HG03103 (cell line): ENCODE data around the gene MTMR12.
"Not testable (repeated sequence)": the region's sequence is repeated elsewhere in the genome, so short reads cannot be mapped to it uniquely, and the experiment has no call there.

Experiments
- ATAC-seq: cut with Tn5 transposase; IDR thresholded peaks from one replicate; pipeline ENCODE4 v1.9.1; 2021; ENCODE audit warnings: low read depth; ENCODE audit not compliant: unreplicated experiment

MTMR12 gene

DNA sequence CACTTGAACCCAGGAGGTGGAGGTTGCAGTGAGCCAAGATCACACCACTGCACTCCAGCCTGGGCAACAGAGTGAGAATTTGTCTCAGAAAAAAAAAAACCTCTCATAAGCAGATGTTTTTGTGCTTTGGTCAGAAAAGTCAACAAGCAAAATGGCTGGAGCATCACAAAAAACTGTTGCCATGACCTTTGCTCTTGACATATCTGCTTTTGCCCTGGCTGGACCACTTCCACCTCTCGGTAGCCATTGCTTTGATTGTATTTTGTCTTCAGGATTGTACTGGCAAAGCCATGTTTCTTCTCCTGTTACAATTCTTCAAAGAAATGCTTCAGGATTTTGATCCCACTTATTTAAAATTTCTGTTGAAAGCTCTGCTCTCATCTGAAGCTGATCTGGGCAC is 67.0 kb downstream of the MTMR12 start:
- ATAC-seq, result no peak

DNA sequence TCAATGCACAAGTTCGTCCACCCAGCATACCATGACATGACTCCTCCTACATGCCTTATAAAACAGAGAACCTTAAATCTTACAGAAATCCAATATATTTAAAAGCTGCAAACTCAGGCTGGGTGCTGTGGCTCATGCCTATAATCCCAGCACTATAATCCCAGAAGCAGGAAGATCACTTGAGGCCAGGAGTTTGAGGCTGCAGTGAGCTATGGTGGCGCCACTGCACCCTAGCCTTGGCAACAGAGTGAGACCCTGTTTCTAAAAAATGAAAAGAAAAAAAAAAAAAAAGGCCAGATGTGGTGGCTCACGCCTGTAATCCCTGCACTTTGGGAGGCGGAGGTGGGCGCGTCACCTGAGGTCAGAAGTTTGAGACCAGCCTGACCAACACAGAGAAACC is 68.7 kb downstream of the MTMR12 start:
- no peak for ATAC-seq

DNA sequence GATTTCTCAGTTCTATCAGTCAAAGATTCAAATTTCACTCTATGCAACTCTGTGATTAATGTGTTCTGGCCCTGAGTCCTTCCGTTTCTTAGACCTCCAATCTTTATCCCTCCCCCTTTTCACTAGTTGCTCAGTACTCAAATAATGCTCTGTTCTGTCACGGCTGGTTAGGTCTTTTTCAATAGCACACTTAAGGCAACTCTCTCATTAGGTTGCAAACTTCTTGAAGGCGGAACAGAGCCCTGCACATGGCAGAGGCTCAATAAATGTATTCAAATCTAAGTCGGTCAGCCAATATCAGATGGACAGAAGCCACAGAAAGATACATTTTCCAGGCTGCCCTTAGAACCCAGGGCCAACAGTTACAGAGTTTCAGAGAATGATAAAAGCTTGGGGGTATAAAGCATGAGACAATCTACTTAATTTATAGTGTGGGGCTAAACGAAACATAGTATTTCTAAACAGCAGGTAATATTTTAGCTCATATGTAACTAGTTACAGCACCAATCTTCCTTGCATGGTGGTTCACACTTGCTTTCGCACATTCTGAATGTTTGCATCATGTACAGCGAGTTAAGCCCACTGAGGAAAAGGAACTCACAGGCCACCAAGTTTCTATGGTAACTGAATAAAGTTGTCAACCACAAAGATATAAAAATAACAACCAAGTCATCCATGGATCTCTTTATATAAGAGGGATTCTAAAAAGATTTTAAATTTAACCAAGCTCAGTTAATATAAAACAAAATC is 71.5 kb downstream of the MTMR12 start:
- ATAC-seq, result no peak

DNA sequence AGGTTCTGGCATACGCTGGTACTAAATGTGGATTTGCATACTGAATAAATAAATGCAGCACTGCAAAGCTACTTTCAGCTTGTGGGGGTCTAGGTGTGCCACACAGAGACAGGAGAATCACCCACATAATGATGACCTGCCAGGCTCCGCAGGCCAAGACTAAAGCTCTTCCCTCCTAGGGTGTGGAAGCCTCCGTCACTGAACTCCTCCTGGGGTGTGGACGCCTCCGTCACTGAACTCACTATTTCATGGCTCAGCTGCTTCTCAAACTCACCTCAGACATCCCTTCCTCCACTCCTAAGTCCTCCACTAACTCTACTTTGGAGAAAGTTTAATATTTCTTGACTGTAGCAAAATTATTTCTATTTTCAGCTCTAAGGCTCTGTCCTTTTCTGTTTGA is 73.4 kb downstream of the MTMR12 start:
- ATAC-seq, result no peak

DNA sequence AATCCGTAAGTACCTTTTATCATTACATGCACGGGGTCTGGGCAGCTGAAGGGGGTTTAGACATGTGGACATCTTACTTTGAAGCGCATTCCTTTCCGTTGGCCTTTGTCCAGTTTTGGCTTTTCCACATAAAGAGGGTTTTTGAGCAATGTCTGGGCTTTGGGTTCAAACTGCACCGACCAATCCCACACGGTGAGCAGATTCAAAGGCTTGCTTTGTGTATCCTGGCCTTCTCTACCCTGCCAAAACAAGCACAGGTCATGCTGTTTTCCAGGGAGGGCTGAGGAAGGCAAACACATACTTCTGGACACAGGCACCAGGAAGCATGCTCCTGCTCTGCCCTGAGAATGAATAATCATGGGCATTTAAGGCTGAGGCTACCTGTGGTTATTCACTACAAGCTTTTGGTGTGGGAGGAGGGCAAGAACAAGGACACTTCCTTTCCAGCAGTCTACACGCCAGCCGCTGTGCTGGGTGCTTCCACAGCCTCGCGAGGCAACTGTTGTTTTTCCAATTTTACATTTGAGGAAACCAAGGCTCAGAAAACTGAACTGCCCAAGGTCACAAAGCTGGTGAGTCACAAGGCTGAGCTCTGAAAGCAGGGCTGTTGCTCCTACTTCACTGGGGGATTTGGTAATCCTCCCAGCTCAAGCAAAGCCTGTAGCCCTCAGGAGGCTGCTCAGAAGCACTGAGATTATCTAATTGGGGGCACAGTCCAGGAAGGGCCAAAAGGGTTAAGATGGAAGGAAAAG is 78.9 kb downstream of the MTMR12 start:
- ATAC-seq, result no peak

DNA sequence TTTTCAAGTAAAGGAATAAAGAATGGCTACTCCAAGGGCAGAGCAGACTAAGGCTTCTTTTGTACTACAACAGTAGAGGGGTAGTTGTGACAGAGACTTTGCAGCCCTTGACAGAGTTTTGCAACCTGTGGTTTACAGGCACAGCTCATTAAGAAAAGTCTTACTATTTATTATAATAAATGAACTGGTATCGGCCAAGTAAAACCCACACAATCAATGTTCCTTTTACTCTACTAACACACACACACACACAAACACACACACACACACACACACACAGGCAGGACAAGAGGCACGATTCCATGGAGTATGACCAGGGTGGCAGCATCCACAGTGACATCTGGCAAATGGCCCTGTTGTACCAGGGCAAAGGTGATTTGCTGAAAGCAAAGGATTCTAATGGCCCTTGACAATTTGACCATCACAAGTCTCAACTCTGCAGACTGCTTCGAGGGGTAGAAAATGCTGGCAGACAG is 79.5 kb downstream of the MTMR12 start:
- no peak for ATAC-seq

DNA sequence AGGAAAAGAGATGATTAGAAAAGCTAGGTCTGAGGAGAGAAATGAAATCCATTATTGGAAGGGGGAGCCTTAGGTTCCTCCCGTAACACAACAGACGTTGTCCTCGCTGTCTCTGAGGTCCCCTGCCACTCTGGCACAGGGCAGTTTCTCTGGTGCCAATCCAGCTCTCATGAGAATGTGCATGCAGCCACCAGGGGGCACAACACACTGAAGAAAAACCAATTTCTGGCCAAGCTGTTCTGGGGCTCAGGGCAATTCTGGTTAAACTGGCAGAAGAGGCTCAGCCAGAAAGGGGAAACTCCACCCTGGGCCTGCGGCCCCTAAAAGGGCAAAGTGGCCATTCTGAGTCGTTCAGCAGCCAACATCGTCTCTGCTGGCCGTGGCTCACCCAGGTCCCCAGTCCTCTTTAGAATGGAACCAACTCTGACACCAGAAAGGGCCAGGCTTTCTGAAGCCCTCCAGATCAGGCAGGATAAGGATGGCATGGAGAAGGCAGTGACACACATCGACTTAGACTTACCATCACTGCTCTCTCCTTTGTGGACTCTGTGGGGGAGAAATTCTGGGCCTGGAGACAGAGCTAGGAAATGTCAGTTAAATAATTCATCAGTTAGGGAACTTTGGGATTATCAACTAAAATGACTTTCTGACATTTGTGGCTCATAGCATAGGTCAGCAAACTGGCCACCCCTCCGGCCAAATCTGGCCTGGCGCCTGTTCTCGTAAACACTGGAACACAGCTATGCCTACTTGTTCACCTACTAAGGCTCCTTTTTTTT is 80.1 kb downstream of the MTMR12 start:
- no peak for ATAC-seq

DNA sequence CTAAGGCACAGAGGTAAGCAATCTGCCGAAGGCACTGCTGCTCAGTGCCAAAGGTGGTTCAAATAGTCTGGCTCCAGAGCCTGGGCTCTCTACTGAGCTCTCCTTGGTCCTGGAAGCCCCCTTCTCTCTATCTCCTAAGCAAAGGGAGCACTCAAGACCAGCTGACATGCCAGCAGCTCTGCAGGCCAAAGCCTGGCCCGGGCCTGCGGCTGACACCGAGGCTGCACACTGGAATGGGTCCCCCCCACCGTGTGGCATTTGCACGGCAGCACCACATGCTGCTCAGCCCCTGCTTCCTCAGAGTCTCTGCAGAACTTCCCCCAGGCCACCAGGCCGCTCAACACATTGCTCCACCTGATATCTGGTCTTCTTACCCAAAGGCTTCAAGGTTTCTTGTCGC is 80.8 kb downstream of the MTMR12 start:
- no peak for ATAC-seq

DNA sequence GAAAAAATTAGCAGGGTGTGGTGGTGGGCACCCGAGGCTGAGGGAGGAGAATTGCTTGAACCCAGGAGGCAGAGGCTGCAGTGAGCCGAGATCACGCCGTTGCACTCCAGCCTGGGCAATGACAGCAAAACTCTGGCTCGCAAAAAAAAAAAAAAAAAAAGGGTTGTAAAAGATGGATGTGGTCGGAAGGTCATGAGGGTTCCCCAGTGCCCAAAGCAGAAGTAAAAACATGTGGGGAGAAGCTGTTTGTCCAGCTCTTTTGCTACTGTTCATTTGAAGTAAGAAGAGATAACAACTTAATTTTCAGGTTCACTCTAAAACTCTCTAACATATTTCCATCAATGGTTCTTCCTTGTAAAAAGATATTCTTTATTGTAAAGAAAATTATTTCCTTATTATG is 81.5 kb downstream of the MTMR12 start:
- no peak for ATAC-seq

DNA sequence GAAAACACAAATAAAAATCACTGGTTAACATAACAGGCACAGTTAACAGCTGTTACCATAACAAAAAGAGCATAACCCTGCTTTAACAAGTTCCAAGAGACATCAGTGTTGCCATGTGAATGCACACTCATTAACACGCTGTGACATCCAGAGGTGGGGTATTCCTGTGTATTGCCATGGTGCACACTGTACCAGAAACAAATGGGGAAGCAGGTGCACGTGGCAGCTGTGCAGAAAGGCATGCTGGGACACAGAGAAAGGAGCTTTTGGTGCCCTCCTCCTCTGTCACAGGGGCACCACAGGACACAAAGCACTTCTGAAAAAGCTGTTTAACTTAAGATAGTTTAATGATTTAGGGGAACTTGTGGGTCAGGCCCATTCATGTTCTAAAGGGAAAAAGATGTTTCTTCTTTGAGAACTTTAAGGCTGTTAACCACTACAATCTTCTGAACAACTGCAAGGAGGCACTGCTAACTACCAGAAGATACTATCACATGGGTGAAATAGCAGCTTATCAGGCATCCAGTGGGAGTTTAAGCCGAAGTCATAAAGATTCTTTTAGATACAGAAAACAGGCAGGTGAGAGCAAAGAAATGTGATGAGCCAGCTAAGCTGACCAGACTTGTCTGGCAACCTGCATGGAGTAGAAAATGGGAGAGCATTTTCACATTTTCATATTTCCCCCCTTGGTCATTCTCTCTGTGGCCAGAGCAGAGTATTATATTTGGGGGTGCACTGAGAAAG is 82.2 kb downstream of the MTMR12 start:
- ATAC-seq, result no peak

DNA sequence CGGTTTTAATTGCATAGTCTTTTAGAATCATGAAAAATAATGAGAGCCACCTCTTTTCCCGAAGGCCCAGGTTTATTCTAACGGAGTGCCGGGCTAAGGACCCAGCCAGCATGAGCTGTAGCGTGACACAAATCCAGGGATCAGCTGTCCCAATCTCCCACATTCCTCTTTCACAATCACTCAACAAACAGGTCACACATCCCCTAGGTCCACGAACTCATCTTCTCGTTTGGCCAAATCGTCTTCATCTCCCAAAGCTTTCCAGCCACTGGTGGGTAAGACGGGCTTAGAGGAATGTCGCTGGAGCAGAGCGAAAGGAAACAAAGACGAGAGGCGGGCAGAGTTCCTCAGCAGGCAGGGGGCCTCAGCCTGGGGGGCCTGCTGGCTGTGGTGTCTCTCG is 83.2 kb downstream of the MTMR12 start:
- no peak for ATAC-seq

DNA sequence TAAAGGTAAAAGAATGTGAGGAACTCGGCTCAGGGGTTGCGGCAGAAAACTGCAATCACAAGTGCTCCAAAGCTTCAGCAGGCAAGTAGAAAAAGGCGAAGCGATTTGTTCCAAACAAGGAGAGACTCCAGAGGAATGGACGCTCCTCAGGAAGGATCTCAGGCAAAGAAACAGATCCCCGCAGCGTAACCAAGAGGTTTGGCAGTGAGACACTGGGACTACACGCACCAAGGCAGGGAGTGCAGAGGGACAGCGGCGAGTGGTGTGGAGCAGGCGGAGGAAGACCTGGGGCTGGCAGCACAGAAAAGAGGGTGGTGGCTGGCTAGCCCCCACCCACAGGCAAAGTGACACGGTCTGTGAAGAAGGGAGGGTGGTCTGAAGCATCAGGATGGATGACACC is 83.9 kb downstream of the MTMR12 start:
- no peak for ATAC-seq

DNA sequence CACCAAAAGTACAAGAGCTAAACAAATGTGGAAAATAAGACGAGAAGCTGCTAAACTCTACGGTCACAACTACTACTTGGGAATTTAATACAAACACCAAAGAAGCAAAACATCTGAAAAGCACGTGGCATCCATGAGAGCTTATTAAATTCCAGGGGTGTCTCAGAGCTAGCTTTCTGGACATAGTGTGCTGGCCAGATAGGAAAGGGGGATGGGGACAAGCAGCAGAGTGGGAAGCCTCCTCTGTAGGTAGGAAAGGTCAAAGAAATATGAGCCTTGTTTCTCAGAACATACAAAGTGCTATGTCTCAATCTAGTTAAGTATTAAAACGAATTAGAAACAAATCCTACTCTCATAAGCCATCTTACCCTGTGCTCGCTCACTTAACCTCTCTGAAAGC is 87.3 kb downstream of the MTMR12 start:
- no peak for ATAC-seq

DNA sequence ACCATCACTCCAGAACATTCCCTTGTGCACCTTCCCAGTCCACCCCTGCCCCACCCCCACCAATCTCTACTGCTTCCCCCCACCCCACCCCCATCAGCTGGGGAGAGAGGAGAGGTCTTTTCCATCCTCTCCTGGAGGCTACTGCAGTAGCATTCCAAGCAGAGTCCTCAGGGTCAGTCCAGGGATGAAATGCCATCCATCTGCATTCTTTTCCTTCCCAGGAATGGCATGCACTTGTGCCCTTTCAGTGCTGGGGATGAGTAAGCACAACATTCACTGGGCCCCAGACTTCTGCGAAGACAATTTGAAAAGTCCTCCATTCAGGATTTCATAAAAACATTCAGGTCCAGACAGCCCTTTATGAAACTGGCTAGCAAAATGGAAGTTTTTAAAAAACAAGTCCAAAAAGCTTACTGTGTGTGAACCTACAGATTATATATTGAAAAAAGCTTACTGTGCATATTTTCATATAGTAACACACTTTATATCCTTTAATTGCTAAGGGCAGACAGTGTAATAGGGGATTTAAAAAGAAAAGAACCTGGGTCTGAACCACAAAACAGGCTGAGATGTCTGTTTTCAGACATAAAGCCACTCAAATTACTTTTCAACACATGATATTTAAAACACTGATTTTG is 88.6 kb downstream of the MTMR12 start:
- no peak for ATAC-seq

DNA sequence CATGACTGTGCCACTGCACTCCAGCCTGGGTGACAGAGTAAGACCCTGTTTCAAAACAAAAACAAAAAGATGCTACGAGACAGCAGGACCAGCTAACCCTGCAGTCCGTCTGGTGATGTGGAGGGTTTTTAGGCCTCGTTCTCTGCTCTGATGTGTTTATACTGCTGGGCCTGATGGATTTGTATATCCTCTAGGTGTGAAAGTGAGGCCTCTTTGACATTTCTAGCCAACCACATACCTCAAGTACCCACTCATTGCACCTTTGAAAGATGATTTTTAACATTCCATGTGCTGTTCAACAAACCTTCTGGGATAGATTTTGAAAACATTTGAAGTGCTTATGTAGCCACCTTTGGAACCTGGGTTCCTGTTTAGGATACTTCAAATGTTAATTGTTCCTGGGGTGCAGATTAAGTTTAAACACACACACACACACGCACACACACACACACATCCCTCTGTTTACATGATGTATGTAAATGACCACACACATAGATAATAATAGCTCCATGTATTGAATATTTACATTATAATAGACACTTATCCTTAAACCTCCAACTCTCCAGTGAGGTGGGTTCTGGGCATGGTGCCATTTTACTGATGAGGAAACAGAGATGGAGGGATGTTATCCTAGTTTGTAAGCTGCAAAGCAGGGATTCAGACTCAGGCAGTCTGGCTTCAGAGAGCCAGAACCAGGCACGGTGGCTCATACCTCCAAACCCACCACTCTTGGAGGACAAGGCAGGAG is 89.8 kb downstream of the MTMR12 start:
- no peak for ATAC-seq

DNA sequence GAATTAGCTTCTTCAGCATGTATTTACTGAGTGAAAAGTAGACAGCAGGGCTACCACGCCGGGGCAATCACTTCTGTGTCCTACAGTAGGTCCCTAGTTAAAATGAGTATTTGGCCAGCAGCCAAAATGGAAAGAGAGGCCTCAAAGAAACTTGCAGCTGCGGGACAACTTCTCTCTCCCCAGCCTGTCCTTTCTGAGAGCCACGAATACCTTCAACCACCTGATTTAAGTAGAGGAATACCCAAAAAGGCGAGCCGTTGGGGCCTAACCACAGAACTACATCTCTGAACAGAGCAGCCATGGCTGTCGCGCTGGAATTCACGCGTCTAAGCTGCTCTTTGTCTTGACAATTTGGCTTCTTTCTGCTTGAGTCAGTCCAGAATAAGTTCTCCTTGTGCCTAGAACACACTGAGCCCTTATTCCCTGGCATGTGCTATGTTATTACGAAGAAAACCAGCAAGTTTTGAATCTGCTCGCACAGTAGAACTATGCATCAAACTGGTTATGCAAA is 94.8 kb downstream of the MTMR12 start:
- ATAC-seq, result no peak

DNA sequence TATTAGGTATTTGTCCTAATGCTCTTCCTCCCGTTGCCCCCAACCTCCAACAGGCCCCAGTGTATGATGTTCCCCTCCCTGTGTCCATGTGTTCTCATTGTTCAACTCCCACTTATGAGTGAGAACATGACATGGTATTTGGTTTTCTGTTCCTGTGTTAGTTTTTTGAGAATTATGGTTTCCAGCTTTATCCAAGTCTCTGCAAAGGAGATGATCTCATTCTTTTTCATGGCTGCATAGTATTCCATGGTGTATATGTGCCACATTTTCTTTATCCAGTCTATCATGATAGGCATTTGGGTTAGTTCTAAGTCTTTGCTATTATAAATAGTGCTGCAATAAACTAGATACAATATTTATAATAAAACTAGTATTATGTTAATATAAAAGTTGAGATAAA is 98.4 kb downstream of the MTMR12 start:
- ATAC-seq, result not testable (repeated sequence)

DNA sequence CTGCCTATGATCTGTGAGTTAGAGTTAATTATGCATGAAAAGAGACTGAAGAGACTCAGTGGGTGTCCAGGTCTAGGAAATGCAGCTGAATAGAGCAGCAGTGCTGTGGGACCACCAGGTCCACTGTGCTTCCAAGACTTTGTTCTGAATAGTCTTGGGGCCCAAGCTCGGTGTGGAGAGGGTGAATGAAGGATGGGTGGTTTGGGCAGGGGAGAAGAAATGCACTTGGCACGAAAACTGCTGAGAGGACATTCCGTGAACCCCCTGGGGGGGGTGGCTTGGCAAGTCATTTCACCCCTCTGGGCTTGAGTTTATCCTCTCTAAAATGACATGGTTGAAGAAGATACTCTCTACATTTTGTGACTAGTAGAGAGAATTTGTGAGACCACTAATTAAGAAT is 102.6 kb downstream of the MTMR12 start:
- no peak for ATAC-seq

DNA sequence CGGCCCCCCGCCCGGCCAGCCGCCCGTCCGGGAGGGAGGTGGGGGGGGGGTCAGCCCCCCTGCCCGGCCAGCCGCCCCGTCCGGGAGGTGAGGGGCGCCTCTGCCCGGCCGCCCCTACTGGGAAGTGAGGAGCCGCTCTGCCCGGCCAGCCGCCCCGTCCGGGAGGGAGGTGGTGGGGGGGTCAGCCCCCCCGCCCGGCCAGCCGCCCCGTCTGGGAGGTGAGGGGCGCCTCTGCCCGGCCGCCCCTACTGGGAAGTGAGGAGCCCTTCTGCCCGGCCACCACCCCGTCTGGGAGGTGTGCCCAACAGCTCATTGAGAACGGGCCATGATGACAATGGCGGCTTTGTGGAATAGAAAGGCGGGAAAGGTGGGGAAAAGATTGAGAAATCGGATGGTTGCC is 103.9 kb downstream of the MTMR12 start:
- not testable (repeated sequence) for ATAC-seq

DNA sequence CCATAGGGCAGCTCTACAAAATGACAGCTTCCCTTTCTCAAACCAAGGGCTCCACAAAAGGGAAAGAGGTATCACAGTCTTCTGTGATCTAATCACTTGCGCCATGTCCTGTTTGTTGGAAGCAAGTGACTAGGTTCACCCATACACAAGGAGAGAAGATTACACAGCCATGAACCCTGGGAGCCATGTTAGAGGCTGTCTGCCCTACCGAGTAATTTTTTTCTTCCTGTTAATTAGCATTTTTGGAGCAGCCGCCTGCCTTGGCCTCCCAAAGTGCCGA is 105.4 kb downstream of the MTMR12 start:
- no peak for ATAC-seq
